Measurements from ENCODE around the gene HDAC3. TPM values are rescaled to one million over a fixed set of nuclear protein-coding genes. Genes with fewer than 3 reads are reported as not detected.

The HDAC3 gene
- total and polyA plus RNA-seq, 4 donors: 35.1 to 62.5 (median 46.7) TPM

DNA sequence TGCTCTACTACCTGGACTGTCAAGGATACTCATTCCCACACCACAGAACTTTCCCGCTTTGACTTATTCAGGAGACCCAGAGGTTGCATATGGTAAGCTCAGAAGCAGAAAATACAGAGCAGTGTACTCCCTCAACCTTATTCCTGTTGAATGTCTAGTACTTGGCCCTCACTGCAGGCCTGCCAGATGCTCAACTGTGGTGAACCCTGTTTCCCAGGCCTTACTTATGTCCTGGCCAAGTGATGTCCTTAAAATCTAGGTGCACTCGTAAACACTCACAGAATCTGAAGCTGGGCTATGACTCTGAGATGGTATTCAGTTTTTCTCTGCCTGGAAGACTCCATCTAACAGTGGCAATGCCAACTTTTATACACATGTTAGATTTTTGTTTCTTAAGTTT, 38.8 kb downstream of the HDAC3 start:
- peaks cover 0 to 5% (median under 1%) of the 10 kb centered on the region in 4 donors for H3K36me3 ChIP-seq (ENCODE audit: control insufficient read depth in 4 of 4, insufficient read depth in 4 of 4, low read length in 4 of 4)
- 95 to 98% methylated on average over 2 of the region's 2 CpGs for WGBS, 2 donors
- TF ChIP-seq, protein P1, sequence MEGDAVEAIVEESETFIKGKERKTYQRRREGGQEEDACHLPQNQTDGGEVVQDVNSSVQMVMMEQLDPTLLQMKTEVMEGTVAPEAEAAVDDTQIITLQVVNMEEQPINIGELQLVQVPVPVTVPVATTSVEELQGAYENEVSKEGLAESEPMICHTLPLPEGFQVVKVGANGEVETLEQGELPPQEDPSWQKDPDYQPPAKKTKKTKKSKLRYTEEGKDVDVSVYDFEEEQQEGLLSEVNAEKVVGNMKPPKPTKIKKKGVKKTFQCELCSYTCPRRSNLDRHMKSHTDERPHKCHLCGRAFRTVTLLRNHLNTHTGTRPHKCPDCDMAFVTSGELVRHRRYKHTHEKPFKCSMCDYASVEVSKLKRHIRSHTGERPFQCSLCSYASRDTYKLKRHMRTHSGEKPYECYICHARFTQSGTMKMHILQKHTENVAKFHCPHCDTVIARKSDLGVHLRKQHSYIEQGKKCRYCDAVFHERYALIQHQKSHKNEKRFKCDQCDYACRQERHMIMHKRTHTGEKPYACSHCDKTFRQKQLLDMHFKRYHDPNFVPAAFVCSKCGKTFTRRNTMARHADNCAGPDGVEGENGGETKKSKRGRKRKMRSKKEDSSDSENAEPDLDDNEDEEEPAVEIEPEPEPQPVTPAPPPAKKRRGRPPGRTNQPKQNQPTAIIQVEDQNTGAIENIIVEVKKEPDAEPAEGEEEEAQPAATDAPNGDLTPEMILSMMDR (IDR thresholded peaks at IDR 0.05; ENCODE audit: control extremely low read depth, extremely low read depth): no peak
- no peaks in the 10 kb centered on the region for H3K27me3 ChIP-seq (ENCODE audit: control insufficient read depth in 3 of 3, insufficient read depth in 3 of 3, low read length in 2 of 3)
- H3K9ac ChIP-seq (ENCODE audit: insufficient read depth in 1 of 2, low read length in 2 of 2): no peak overlapping the region
- no peak for DNase-seq
- no peak for ATAC-seq (ENCODE audit: insufficient read depth, low FRiP score)
- H3K9me3 ChIP-seq (ENCODE audit: control insufficient read depth in 4 of 4, insufficient read depth in 3 of 4, low read length in 3 of 4): no peaks in the 10 kb centered on the region
- H3K4me3 ChIP-seq: no peak overlapping the region
- peaks cover 0 to 30% (median 0%) of the 10 kb centered on the region in 5 donors for H3K4me1 ChIP-seq (ENCODE audit: control insufficient read depth in 5 of 5, insufficient read depth in 5 of 5, low read length in 5 of 5)
- H3K27ac ChIP-seq (ENCODE audit: low read depth in 1 of 2, low read length in 1 of 2): peak overlapping the region; percentile 59 to 66

- ATAC-seq (ENCODE audit: insufficient read depth, low FRiP score) (no peak), DNase-seq (no peak)
- Histone ChIP-seq H3K27ac (ENCODE audit: low read depth in 1 of 2, low read length in 1 of 2) (peak overlapping the region in 1 of 2 donors; percentile 66), H3K27me3 (ENCODE audit: control insufficient read depth in 3 of 3, insufficient read depth in 3 of 3, low read length in 2 of 3) (no peaks in the 10 kb centered on the region), H3K9me3 (ENCODE audit: control insufficient read depth in 4 of 4, insufficient read depth in 3 of 4, low read length in 3 of 4) (no peaks in the 10 kb centered on the region), H3K36me3 (ENCODE audit: control insufficient read depth in 4 of 4, insufficient read depth in 4 of 4, low read length in 4 of 4) (peaks cover 0 to 5% (median under 1%) of the 10 kb centered on the region in 4 donors), H3K4me1 (ENCODE audit: control insufficient read depth in 5 of 5, insufficient read depth in 5 of 5, low read length in 5 of 5) (peaks cover 0 to 29% (median 0%) of the 10 kb centered on the region in 5 donors), H3K9ac (ENCODE audit: insufficient read depth in 1 of 2, low read length in 2 of 2) (no peak overlapping the region), H3K4me3 (no peak overlapping the region)
- TF ChIP-seq, protein P1 (IDR thresholded peaks at IDR 0.05; ENCODE audit: control extremely low read depth, extremely low read depth): no peak
- 38 to 60% methylated on average over 2 of the region's 2 CpGs for WGBS, 2 donors
Measured at GRCh38 chr5:141597394-141597793, 39.3 kb downstream of the HDAC3 start.

- H3K27me3 ChIP-seq (ENCODE audit: control insufficient read depth in 3 of 3, insufficient read depth in 3 of 3, low read length in 2 of 3): no peaks in the 10 kb centered on the region
- DNase-seq: no peak
- H3K36me3 ChIP-seq (ENCODE audit: control insufficient read depth in 4 of 4, insufficient read depth in 4 of 4, low read length in 4 of 4): peaks cover 0 to 5% (median under 1%) of the 10 kb centered on the region in 4 donors
- no peak for ATAC-seq (ENCODE audit: insufficient read depth, low FRiP score)
- H3K9me3 ChIP-seq (ENCODE audit: control insufficient read depth in 4 of 4, insufficient read depth in 3 of 4, low read length in 3 of 4): no peaks in the 10 kb centered on the region
- 94 to 98% methylated on average over 1 of the region's 1 CpG for WGBS, 2 donors
- no peak overlapping the region for H3K9ac ChIP-seq (ENCODE audit: insufficient read depth in 1 of 2, low read length in 2 of 2)
- no peak overlapping the region for H3K4me3 ChIP-seq
- no peak overlapping the region for H3K27ac ChIP-seq (ENCODE audit: low read depth in 1 of 2, low read length in 1 of 2)
- peaks cover 0 to 26% (median 0%) of the 10 kb centered on the region in 5 donors for H3K4me1 ChIP-seq (ENCODE audit: control insufficient read depth in 5 of 5, insufficient read depth in 5 of 5, low read length in 5 of 5)
- TF ChIP-seq, protein P1 (IDR thresholded peaks at IDR 0.05; ENCODE audit: control extremely low read depth, extremely low read depth): no peak
Measured at GRCh38 chr5:141596867-141597266, 39.8 kb downstream of the HDAC3 start.

GRCh38 chr5:141590127-141590526, 46.5 kb downstream of the HDAC3 start:
- Histone ChIP-seq H3K27ac (ENCODE audit: low read depth in 1 of 2, low read length in 1 of 2) (no peak overlapping the region), H3K9me3 (ENCODE audit: control insufficient read depth in 4 of 4, insufficient read depth in 3 of 4, low read length in 3 of 4) (no peaks in the 10 kb centered on the region), H3K4me3 (no peak overlapping the region), H3K27me3 (ENCODE audit: control insufficient read depth in 3 of 3, insufficient read depth in 3 of 3, low read length in 2 of 3) (no peaks in the 10 kb centered on the region), H3K36me3 (ENCODE audit: control insufficient read depth in 4 of 4, insufficient read depth in 4 of 4, low read length in 4 of 4) (peaks cover 6 to 22% (median 11%) of the 10 kb centered on the region in 4 donors), H3K4me1 (ENCODE audit: control insufficient read depth in 5 of 5, insufficient read depth in 5 of 5, low read length in 5 of 5) (no peaks in the 10 kb centered on the region), H3K9ac (ENCODE audit: insufficient read depth in 1 of 2, low read length in 2 of 2) (no peak overlapping the region)
- TF ChIP-seq, protein P1 (IDR thresholded peaks at IDR 0.05; ENCODE audit: control extremely low read depth, extremely low read depth): no peak
- WGBS, 2 donors: 54 to 80% methylated on average over 2 of the region's 2 CpGs
- ATAC-seq (ENCODE audit: insufficient read depth, low FRiP score): no peak
- DNase-seq: no peak
